ENCODE data around the gene PTPRT.
"Not testable (repeated sequence)": the region's sequence is repeated elsewhere in the genome, so short reads cannot be mapped to it uniquely, and the experiment has no call there.

The PTPRT gene

GRCh38 chr20:42959996-42960395 is 229.7 kb downstream of the PTPRT start:
- FAIRE-seq: no peak

DNA sequence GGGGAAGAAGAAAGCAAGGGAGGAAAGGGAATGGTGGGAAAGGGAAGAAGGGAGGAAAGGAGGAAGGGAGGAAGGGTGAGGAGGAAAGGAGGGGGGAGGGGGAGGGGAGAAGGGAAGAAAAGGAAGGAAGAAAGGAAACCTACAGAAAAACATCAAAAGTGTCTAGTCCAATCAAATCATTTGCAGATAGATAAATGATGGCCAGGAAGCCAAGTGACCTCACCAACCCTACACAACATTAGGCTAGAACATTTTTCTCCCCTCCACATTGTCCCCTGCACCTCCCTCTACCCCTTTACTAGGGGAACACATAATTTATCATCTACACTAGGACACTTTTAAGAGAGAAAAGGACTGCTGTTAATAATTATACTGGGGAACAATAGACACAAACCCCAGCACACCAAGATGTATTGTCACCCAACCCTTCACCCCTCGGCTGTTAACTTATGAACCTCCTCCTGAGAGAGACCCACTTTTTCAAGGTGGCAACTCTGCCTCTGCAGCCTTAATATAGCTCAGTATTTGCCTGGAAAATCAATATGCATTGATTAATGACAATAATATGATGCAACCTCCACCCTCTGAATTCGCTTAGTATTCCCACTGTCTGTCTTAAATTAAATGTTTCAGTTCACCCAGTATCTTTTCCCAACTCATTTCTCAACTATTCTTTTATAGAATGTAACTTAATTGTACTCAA is 231.2 kb downstream of the PTPRT start:
- no peak for FAIRE-seq

DNA sequence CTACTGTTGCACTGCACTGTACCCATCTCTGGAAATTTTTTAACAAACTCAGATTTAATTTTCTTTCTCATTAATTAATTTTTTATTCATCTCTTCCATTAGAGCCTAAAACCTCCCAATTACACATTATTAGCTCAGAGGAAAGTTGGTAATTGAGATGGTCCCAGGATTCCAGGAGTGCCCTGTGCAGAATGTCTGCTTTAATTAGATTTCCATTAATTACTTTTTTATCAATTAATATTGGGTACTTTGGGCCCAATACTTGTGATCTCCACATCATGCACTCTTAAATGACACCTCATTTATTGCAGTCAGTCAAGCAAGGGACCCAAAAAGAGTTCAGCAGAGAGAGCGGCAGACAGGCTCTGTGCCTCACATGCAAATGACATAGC is 232.0 kb downstream of the PTPRT start:
- FAIRE-seq: no peak

GRCh38 chr20:42957018-42957703 is 232.5 kb downstream of the PTPRT start:
- no peak for FAIRE-seq

GRCh38 chr20:42955713-42956112 is 234.0 kb downstream of the PTPRT start:
- no peak for FAIRE-seq

DNA sequence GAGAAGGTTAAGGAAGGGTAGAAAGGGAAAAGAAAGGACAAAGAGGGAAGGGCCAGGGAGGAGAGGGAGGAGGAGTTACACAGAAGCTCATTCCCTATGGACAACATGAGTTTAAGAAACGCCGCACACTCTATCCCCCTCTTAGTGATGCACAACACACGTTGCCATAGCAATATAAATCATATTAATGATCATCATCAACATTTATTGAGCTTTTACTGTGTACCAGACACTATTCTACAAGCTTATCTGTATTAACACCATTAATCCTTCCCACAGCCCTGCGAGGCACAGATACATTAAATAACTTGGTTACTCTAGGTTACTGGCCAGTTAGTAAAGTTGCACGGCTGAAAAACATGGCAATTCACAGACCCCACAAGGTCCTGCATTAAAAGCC is 234.8 kb downstream of the PTPRT start:
- no peak for FAIRE-seq

- no peak for FAIRE-seq
These were observed 239.8 kb downstream of the PTPRT start for GRCh38 chr20:42949950-42950349.

GRCh38 chr20:42945234-42945994 is 244.3 kb downstream of the PTPRT start:
- FAIRE-seq: no peak

- FAIRE-seq: no peak
These were observed 248.1 kb downstream of the PTPRT start for GRCh38 chr20:42941629-42942028.

DNA sequence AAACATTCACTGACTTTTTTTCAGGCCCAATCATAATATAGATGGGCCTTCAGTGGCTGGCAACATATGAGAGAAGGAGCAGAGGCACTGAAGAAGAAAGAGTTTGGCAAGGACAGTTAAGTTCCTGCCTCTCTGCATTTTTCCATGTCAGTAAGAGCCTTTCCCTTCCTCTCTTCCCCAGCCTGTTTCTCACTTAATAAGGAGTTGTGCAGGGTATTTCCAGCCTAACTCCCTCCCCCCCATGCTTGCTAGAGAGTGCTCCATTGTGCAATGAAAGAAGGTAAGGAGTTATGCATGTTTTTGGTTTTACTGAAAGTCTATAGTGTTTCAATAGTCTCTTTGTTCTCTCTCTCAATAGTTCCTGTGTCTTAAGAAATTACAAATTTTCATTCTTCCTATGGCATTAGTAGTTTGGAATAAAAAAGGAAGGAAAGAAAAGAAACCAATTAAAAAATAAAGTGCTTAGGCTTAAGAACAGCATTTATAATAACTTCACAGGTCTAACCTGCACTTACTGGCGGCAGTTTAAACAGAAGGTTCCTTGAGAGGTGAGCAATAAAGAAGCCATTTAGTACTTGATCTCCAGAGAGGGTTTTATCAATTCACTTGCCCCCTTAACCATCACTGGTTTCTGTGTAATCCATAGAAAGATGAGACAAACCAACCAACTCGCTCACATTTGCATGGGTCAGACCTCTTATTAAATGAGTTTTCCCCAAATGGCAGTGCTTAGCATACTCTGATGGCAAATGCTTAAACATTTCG is 251.1 kb downstream of the PTPRT start:
- no peak for FAIRE-seq

DNA sequence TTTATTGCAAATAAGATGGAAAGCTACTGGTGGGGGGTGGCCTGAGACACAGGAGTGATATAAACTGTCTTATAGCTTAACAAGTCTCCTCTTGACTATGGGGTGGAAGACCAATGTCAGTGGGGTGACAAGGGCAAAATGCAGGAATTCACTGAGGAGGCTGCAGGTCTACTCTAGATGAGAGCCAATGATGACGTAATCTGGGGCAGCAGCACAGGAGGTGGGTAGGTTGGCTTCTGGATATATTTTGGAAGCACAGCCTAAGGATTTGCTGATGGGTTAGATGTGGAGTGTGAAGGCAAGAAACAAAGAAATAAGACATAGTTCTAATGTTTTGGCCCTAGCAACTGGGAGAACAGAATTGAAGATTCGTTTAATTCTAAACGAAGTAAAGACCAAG is 253.2 kb downstream of the PTPRT start:
- no peak for FAIRE-seq

DNA sequence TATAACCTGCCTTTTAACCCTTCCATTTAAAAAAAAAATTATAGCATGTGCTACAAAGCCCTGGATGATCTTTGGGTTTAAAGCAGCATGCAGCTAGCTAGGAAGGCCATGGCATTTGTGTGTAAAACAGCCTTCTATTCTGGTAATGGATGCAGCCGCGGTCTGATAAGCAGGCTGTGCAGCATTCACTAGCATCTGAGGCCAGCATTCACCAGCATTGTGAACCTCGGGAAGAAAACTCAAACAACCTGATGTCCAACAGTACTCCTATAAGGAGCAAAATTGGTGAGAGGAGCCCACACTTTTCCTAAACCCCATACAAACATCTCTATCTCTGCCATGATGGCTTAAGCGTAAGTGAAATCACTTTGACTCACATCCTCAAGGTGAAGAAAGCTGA is 265.5 kb downstream of the PTPRT start:
- no peak for FAIRE-seq

DNA sequence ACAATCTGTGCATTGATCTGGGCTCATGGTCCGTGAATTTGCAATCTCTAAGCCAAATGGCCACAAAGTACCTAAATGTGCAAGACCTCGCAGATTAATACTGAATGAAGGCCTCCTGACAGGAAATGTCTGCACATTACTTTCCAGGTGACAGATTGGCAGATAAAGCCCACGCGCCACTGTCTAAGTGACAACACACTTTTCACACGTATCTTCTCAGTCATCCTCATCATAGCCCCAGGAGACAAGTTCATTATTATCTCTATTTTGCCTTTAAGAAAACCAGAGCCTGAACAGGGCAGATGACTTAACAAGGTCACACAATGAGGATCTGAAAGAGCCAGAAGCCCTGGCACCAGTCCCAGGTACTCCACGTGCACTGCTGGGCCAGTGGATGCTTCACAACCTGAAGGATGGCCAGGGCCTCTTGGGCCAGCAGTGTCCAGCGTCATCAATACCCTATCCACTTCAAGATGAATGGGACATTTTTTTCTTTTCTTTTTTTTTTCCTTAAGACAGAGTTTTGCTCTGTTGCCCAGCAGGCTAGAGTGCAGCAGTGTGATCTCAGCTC is 266.3 kb downstream of the PTPRT start:
- FAIRE-seq: no peak

- FAIRE-seq: no peak
These were observed 268.9 kb downstream of the PTPRT start for GRCh38 chr20:42920776-42921175.

- no peak for FAIRE-seq
These were observed 270.4 kb downstream of the PTPRT start for GRCh38 chr20:42919316-42919715.

DNA sequence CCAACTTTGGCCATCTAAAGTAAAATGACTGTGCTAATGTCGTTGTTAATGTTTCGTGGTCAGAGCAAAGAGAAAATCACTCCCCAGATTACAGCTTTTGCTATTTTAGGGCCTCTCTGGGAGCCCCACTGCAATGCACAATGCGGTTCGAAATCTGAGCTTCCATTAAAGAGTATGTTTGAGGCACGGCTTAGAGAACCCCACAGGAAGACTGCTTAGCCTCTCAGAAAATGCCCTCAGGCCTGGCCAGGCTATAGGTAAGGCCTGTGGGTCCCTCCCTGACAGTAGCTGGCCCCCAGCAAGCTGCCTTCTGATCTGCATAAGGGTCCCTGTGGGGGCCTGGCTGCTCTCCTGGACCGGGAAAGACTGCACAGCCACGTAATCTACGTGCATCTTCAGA is 274.6 kb downstream of the PTPRT start:
- FAIRE-seq: no peak

DNA sequence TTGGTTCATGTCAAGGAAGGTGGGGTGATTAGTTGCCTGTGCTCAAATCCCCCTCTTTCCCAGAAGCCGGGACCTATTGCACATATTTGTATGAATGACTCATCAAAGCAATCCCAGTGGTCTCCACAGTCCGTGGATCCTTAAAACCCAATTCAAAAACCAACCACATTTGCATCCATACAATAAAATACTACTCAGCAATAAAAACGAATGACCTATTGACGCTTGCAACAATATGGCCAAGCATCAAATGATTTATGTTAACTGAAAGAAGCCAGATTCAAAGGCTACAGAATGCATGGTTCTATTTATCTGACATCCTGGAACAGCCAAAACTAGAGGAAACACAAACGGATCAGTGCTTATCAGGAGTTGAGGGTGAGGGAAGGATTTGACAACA is 275.4 kb downstream of the PTPRT start:
- no peak for FAIRE-seq

GRCh38 chr20:42910808-42911207 is 278.9 kb downstream of the PTPRT start:
- not testable (repeated sequence) for FAIRE-seq

DNA sequence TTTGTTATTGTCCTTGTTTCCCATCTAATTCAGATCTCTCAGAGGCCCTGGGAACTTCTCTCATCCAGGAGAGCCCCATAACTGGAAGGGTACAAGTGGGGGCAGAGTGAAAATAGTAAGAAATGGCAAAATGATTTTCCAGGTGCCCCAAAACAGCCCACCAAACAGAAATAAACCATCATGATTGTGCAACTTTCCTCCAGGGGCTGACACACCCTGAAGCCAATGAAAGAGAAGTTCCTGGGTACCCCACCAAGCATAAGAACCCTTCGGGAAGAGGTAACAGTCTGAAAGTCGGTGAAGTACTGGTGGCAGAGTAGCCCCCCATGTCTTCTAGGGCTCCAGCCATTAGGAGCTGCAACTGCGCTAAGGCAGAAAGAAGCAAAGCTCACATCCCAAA is 282.0 kb downstream of the PTPRT start:
- no peak for FAIRE-seq

DNA sequence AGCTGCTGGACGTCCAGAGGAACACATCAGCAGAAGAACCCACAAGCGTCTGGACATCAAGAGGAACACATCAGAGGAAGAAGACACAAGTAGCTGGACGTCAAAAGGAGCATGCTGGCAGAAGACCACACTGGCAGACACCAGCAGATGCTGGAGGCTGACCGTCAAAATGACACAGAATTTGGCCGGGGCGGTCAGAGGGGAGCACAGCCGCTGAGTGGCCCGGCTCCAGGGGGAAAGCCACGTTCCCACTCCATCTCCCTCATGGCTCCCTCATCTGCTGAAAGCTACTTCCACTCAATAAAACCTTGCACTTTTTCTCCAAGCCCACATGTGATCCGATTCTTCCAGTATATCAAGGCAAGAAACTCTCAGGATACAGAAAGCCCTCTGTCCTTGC is 283.6 kb downstream of the PTPRT start:
- FAIRE-seq: no peak

- no peak for FAIRE-seq
These were observed 287.2 kb downstream of the PTPRT start for GRCh38 chr20:42902509-42902908.

DNA sequence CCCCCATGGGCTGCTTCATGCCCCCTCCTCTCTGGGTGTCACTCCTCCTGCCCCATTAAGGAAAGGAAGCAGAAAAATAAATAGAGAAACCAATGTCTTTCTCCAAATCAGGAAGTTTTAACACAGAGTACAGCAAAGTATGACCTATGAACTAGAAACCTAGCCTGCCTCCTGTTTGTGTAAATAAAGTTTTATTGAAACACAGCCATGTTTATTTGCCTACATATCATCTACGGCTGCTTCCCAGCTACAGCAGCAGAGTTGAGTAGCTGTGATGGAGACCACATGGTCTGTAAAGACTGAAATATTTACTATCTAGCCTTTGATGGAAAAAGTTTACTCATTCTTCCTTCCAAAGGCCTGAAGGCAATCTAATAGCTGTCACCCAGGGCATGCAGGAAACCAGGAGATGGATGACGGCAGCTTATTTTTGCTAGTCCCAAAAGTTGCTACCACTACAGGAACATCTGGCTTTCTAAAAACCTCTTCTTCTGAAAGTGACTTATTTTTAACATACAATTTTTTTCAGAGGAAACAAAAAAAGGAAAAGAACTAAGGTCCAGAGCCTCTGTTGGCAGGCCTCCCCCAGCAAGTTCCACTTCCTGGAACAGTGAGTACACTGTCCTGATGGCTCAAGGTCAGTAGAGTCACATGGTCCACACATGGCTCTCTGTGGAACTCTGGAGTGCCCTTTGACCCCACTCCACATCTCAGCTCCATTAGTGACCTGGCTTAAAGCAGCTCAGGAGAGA is 287.8 kb downstream of the PTPRT start:
- FAIRE-seq: no peak

Data from endometrium (tissue), 2 donors.